ENCODE measurements around the gene MRPS23.

Gene MRPS23

DNA sequence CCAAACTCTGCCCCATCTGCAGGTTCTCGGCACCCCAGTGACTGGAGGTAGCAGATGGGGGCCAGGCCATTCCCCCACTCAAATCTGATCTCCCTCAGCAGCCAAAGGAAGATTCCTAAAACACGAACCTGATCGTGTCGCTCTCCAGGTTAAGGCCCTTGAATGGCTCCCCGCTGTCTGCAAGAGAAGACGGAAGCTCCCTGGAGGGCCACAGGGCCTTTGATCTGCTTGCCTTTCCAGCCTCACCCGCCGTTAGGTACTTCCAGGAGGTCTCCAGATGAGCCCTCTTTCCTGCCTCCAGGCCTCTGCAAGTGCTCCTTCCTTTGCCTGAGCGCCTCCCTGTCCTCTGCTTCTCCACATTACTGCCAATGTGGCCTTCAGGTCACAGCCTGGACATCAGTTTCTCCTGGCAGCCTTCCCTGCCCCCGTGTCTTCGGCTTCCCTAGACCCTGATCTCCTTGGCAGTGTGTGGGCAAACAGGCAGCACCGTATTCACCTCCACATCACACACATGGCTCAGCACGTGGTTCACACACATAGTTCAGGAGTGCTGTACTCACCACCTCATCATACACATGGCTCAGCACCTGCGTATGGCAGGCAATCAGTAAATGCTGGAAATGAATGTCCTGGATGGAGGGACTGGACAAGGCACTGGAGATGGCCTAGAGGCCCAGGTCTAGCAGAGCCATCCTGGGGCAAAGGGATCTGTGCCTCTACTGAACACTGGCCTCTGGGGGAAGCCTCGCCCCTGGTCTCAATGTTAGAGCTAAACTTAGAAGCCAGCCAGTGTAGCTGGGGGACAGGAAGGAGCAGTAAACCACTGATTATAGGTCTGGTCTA is 26.4 kb upstream of the MRPS23 start:
- peaks cover 50% of the 10 kb centered on the region for H3K36me3 ChIP-seq (ENCODE audit: insufficient read depth, low read length)
- peaks cover 74% of the 10 kb centered on the region for H3K4me1 ChIP-seq (ENCODE audit: control insufficient read depth, insufficient read depth, low read length)
- no peak overlapping the region for H3K4me3 ChIP-seq (ENCODE audit: low read length)
- peak overlapping the region; percentile 64 for H3K9ac ChIP-seq (ENCODE audit: low read depth, low read length)
- peak overlapping the region; percentile 41 for H3K4me2 ChIP-seq (ENCODE audit: low read length)
- no peaks in the 10 kb centered on the region for H3K9me3 ChIP-seq (replicated peaks; ENCODE audit: low read length)
- H3K27me3 ChIP-seq (ENCODE audit: control insufficient read depth, insufficient read depth, low read length), result no peaks in the 10 kb centered on the region

DNA sequence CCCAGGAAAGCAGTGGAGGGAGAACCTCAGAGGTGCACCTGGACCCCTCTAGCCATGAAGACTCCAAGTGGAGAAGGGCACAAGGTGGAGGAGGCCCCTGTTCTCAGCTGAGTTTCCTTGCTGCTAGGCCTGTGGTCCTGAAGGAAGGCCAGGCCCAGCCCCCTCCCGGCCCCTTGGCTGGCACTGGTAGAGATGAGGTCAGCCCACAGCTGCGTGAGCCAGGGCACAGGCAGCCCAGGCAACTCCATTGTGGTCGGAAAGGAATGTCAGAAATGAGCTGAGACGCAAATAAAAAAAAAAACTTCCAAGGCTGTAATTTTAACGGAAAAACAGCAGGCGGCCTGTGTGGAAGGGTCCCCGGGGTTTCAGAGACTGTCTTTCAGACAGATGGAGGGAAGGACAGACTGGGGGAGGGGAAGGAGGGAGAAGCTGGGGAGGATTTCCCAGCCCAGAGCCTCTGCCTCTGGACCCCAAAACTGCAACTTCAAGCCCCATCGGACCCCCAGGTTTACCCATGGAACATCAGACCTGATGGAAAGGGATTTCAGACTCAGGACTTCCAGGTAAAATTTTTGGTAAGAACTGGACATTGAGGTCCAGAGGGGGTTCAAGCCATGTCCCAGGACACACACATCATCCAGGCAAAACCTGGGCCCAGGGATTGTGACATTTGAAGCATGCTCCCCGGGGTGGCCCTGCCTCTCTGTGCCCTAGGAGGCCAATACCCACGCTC is 25.6 kb upstream of the MRPS23 start:
- Histone ChIP-seq H3K36me3 (ENCODE audit: insufficient read depth, low read length) (peaks cover 56% of the 10 kb centered on the region), H3K4me1 (ENCODE audit: control insufficient read depth, insufficient read depth, low read length) (peaks cover 68% of the 10 kb centered on the region), H3K4me2 (ENCODE audit: low read length) (peak overlapping the region; percentile 86), H3K4me3 (ENCODE audit: low read length) (peak overlapping the region; percentile 61), H3K9ac (ENCODE audit: low read depth, low read length) (peak overlapping the region; percentile 88), H3K27me3 (ENCODE audit: control insufficient read depth, insufficient read depth, low read length) (no peaks in the 10 kb centered on the region), H3K9me3 (replicated peaks; ENCODE audit: low read length) (no peaks in the 10 kb centered on the region)

DNA sequence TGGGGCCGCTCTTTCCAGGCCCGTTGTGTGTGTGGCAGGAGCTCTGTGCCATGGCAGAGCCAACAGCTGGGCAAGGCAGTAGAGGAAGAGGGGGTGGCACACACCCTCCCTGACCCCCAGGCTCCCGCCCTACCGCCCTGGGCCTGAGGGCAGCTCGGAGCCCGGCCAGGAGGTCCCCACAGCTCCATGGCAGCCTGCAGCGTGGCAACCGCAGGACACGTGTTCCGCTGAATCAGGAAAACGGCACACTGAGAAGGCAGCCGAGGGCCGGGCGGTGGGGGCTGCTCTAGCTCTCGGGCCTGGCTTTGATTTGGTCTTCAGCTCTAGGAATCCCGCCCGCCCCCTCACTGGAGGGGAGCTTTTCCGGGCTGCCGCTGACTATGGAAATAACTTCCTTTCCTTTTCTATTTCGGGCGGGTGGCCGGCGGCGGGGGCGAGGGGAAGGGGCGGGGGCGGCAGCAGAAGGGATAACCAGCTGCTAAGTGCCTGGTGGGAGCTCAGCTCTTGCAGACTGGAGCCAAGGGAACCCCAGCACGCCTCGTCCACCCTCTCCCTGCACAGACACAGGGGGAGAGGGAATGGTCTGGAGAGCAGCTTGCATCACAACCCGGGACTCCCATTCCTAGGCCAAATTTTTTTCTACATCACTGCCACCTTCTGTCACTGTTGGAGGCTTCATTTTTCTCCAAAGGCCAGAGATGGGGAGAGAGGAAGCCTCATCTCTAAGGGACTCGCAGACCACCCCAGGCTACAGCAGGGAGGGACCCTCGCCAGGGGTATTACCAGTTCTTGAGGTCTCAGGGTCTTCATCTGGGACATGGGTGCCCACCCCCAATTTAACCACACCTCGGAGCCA is 24.8 kb upstream of the MRPS23 start:
- H3K4me2 ChIP-seq (ENCODE audit: low read length), result peak overlapping the region; percentile 86
- H3K9ac ChIP-seq (ENCODE audit: low read depth, low read length), result peak overlapping the region; percentile 88
- peak overlapping the region; percentile 61 for H3K4me3 ChIP-seq (ENCODE audit: low read length)
- H3K36me3 ChIP-seq (ENCODE audit: insufficient read depth, low read length), result peaks cover 52% of the 10 kb centered on the region
- no peaks in the 10 kb centered on the region for H3K9me3 ChIP-seq (replicated peaks; ENCODE audit: low read length)
- H3K27me3 ChIP-seq (ENCODE audit: control insufficient read depth, insufficient read depth, low read length), result no peaks in the 10 kb centered on the region
- peaks cover 67% of the 10 kb centered on the region for H3K4me1 ChIP-seq (ENCODE audit: control insufficient read depth, insufficient read depth, low read length)

DNA sequence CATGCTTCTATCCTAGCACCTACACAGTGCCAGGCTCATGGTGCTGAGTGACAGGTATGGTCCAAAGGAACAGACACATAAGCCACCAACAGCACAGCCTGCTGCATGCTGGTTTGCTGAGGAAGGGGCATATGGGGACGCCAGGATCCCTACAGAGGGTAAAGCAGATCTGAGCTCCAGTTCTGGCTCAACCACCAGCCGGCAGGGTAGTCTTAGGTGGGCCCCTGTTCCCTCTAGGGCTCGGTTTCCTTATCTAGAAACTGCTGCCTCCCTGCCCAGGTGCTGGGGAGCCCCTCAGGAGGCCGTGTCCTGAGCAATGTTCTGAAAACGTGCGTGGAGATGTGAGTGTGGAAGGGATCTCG is 24.2 kb upstream of the MRPS23 start:
- H3K4me1 ChIP-seq (ENCODE audit: control insufficient read depth, insufficient read depth, low read length), result peaks cover 67% of the 10 kb centered on the region
- H3K9ac ChIP-seq (ENCODE audit: low read depth, low read length), result peak overlapping the region; percentile 78
- H3K4me2 ChIP-seq (ENCODE audit: low read length), result peak overlapping the region; percentile 86
- peak overlapping the region; percentile 29 for H3K4me3 ChIP-seq (ENCODE audit: low read length)
- peaks cover 58% of the 10 kb centered on the region for H3K36me3 ChIP-seq (ENCODE audit: insufficient read depth, low read length)
- H3K9me3 ChIP-seq (replicated peaks; ENCODE audit: low read length), result no peaks in the 10 kb centered on the region
- H3K27me3 ChIP-seq (ENCODE audit: control insufficient read depth, insufficient read depth, low read length), result no peaks in the 10 kb centered on the region

DNA sequence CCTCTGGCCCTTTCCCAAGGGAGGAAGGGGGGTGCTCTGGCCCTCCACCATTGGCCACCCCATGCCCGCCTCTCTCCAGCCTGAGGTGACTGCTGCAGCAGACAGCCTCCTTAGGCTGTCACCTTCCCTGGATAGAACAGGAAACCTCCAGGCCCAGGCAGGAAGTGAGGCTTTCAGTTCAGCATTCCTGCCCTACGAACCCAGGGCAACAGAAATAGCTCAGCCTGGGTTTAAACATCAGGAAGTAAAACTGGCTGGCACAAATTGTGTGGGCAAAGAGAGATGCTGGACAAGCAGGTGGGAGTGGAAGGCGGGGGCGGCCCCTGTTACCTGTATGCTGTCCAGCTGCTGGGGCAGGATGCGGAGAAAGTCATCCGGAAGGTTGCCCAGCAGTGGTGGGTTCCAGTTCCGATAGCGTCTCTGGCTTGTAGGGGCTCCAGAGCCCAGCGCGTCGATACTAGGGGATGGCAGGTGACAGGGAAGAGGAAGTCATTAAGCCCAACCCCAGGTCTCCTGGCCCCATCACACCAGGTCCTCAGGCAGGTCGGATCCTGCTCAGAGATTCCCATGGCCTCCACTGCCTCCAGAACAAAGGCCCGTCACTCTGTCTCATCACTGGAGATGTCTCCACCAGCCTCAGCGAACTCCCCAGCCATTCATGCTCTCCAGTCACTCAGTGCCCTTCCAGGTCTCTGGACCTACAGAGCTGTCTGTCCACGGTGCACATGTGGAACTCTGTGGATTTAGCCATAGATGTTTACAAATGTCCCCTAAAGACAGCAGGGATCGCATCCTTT is 23.6 kb upstream of the MRPS23 start:
- Histone ChIP-seq H3K4me1 (ENCODE audit: control insufficient read depth, insufficient read depth, low read length) (peaks cover 68% of the 10 kb centered on the region), H3K27me3 (ENCODE audit: control insufficient read depth, insufficient read depth, low read length) (no peaks in the 10 kb centered on the region), H3K9ac (ENCODE audit: low read depth, low read length) (peak overlapping the region; percentile 78), H3K9me3 (replicated peaks; ENCODE audit: low read length) (no peaks in the 10 kb centered on the region), H3K36me3 (ENCODE audit: insufficient read depth, low read length) (peaks cover 61% of the 10 kb centered on the region), H3K4me3 (ENCODE audit: low read length) (no peak overlapping the region), H3K4me2 (ENCODE audit: low read length) (peak overlapping the region; percentile 86)

DNA sequence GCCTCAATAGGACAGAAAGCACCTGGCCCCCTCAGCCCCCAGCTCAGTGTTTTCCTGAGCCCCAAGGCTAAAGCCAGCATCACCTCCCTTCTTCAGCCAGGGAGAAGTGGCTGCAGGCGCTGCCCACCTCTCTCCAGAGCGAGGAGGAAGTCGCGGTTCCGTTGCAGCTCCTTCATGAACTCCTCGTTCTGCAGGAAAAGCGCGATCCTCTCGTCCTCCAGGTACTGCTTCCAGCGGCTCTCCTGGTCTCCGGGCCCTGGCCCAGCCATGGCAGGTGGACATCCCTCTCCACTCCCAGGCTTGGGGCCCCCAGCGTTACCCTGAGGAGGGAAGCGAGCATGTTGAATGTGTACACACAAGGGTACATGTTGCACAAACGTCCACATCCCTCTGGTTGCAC is 22.7 kb upstream of the MRPS23 start:
- Histone ChIP-seq H3K9me3 (replicated peaks; ENCODE audit: low read length) (no peaks in the 10 kb centered on the region), H3K27me3 (ENCODE audit: control insufficient read depth, insufficient read depth, low read length) (no peaks in the 10 kb centered on the region), H3K4me1 (ENCODE audit: control insufficient read depth, insufficient read depth, low read length) (peaks cover 70% of the 10 kb centered on the region), H3K36me3 (ENCODE audit: insufficient read depth, low read length) (peaks cover 57% of the 10 kb centered on the region), H3K4me3 (ENCODE audit: low read length) (no peak overlapping the region), H3K9ac (ENCODE audit: low read depth, low read length) (no peak overlapping the region), H3K4me2 (ENCODE audit: low read length) (no peak overlapping the region)

DNA sequence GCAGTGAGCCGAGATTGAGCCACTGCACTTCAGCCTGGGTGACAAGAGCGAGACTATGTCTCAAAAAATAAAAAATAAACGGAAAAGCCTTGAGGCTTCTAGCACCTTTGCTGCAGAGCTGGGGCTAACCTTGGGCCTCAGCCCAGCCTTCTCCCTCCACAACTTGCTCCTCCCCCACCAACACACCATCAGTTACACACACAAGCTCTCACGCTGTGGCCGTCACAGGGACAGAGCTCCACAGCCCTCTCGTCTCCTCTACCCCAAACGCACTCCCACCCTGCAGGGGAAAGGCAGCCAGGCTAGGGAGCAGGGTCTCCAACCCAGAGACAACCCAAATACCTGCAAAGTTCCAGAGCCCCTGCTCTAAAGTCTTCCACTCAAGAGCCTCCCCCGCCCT is 22.0 kb upstream of the MRPS23 start:
- peaks cover 71% of the 10 kb centered on the region for H3K4me1 ChIP-seq (ENCODE audit: control insufficient read depth, insufficient read depth, low read length)
- no peak overlapping the region for H3K4me3 ChIP-seq (ENCODE audit: low read length)
- H3K9ac ChIP-seq (ENCODE audit: low read depth, low read length), result no peak overlapping the region
- no peak overlapping the region for H3K4me2 ChIP-seq (ENCODE audit: low read length)
- H3K36me3 ChIP-seq (ENCODE audit: insufficient read depth, low read length), result peaks cover 55% of the 10 kb centered on the region
- H3K9me3 ChIP-seq (replicated peaks; ENCODE audit: low read length), result no peaks in the 10 kb centered on the region
- H3K27me3 ChIP-seq (ENCODE audit: control insufficient read depth, insufficient read depth, low read length), result no peaks in the 10 kb centered on the region

DNA sequence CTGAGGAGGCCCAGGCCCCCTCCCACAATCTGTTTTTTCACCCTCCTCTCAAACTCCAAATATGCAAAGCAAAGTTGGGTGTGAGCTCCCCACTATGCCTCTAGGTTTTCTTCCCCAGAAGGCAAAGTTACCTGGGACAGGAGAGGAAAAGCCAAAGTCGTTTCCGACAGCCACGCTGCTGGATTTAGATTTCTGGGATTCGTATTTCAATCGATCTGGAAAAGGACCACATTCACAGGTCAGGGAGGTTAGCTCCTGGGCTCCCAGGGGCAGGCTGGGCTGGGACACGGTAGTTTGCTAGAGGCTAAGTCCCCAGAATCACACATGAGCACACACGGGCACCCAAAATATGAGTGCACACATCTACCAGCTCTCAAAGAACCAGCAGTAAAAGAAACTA is 21.3 kb upstream of the MRPS23 start:
- Histone ChIP-seq H3K4me1 (ENCODE audit: control insufficient read depth, insufficient read depth, low read length) (peaks cover 64% of the 10 kb centered on the region), H3K9me3 (replicated peaks; ENCODE audit: low read length) (no peaks in the 10 kb centered on the region), H3K4me3 (ENCODE audit: low read length) (no peak overlapping the region), H3K4me2 (ENCODE audit: low read length) (no peak overlapping the region), H3K9ac (ENCODE audit: low read depth, low read length) (no peak overlapping the region), H3K27me3 (ENCODE audit: control insufficient read depth, insufficient read depth, low read length) (no peaks in the 10 kb centered on the region), H3K36me3 (ENCODE audit: insufficient read depth, low read length) (peaks cover 52% of the 10 kb centered on the region)

DNA sequence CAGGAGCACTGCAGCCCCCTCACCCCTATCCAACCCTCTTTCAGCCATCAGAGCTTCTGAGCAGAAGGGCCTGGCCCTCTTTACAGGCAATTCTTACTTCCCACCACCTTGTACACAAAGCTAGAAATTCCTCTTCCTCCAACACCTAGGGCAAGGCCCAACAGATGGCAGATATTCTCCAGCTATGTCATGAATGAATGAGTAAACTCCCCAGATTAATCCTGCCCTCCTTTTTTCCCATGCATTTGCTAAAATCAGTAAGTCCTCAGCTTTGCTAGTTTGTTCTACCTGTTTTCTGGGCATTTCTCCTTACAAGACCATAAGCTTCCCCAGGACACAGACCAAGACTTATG is 20.4 kb upstream of the MRPS23 start:
- Histone ChIP-seq H3K27me3 (ENCODE audit: control insufficient read depth, insufficient read depth, low read length) (no peaks in the 10 kb centered on the region), H3K4me1 (ENCODE audit: control insufficient read depth, insufficient read depth, low read length) (peaks cover 57% of the 10 kb centered on the region), H3K9ac (ENCODE audit: low read depth, low read length) (no peak overlapping the region), H3K36me3 (ENCODE audit: insufficient read depth, low read length) (peaks cover 54% of the 10 kb centered on the region), H3K4me3 (ENCODE audit: low read length) (no peak overlapping the region), H3K4me2 (ENCODE audit: low read length) (no peak overlapping the region), H3K9me3 (replicated peaks; ENCODE audit: low read length) (no peaks in the 10 kb centered on the region)

DNA sequence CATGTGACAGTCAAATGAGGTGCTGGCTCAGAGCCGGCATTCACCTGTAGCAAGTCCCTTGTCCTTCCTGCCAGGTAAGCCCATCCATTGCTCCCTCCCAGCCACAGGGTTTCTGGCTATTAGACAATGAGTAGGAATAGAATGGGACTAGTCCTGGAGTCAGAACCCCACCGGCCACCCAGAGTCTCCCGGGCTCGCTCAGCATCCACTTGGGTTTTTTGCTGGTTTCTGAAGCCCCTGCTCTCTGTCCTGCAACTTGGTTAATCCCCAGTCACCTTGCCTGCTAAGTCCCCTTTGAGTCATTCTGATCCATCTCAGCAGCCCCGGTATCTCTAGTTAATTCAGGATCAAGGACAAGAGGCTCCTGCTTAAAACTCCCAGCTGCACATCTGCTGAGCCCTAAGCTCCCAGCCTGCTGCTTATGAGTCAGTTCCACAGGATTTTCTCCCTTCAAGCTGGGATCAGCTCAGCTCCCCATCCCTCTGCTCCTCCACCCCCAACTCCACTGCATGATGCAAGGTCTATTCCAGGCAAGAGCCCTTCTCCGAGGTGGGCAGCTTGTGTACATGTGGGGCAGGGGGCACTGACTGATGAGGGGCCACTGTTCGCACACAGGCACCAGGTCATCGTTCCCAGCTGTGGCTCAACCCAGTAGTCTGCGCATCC is 19.9 kb upstream of the MRPS23 start:
- Histone ChIP-seq H3K4me1 (ENCODE audit: control insufficient read depth, insufficient read depth, low read length) (peaks cover 52% of the 10 kb centered on the region), H3K4me3 (ENCODE audit: low read length) (no peak overlapping the region), H3K9ac (ENCODE audit: low read depth, low read length) (no peak overlapping the region), H3K4me2 (ENCODE audit: low read length) (no peak overlapping the region), H3K9me3 (replicated peaks; ENCODE audit: low read length) (no peaks in the 10 kb centered on the region), H3K27me3 (ENCODE audit: control insufficient read depth, insufficient read depth, low read length) (no peaks in the 10 kb centered on the region), H3K36me3 (ENCODE audit: insufficient read depth, low read length) (peaks cover 58% of the 10 kb centered on the region)

Data from skeletal muscle satellite cell (primary cell).